ENCODE data around the gene RIMBP2.

RIMBP2 gene

DNA sequence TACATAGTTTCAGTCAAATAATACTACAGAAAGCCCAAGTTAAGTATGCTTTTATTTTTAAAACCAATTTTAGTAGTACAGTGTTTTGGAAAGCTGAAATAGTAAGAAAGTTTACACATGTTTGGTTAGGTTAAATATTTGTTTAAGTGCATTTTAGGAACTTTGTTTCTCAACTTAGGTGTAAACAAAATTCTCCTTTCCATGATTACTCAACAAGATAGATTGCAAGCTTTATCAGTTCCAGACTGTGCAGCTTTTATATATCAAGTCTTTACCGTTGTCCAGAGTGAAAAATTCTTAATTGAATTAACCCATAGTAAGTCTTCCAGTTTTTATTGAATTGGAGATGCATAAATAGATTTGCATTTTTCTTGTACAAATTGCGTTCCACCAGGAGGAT, 333.3 kb downstream of the RIMBP2 start:
- no peak for DNase-seq (ENCODE audit: low read depth)
- H3K4me3 ChIP-seq (ENCODE audit: control insufficient read depth, low read depth, low read length), result no peak overlapping the region
- TF ChIP-seq, protein P1, sequence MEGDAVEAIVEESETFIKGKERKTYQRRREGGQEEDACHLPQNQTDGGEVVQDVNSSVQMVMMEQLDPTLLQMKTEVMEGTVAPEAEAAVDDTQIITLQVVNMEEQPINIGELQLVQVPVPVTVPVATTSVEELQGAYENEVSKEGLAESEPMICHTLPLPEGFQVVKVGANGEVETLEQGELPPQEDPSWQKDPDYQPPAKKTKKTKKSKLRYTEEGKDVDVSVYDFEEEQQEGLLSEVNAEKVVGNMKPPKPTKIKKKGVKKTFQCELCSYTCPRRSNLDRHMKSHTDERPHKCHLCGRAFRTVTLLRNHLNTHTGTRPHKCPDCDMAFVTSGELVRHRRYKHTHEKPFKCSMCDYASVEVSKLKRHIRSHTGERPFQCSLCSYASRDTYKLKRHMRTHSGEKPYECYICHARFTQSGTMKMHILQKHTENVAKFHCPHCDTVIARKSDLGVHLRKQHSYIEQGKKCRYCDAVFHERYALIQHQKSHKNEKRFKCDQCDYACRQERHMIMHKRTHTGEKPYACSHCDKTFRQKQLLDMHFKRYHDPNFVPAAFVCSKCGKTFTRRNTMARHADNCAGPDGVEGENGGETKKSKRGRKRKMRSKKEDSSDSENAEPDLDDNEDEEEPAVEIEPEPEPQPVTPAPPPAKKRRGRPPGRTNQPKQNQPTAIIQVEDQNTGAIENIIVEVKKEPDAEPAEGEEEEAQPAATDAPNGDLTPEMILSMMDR (conservative IDR thresholded peaks at IDR 0.05; ENCODE audit: control insufficient read depth, insufficient read depth, low read depth, low read length), result no peak

DNA sequence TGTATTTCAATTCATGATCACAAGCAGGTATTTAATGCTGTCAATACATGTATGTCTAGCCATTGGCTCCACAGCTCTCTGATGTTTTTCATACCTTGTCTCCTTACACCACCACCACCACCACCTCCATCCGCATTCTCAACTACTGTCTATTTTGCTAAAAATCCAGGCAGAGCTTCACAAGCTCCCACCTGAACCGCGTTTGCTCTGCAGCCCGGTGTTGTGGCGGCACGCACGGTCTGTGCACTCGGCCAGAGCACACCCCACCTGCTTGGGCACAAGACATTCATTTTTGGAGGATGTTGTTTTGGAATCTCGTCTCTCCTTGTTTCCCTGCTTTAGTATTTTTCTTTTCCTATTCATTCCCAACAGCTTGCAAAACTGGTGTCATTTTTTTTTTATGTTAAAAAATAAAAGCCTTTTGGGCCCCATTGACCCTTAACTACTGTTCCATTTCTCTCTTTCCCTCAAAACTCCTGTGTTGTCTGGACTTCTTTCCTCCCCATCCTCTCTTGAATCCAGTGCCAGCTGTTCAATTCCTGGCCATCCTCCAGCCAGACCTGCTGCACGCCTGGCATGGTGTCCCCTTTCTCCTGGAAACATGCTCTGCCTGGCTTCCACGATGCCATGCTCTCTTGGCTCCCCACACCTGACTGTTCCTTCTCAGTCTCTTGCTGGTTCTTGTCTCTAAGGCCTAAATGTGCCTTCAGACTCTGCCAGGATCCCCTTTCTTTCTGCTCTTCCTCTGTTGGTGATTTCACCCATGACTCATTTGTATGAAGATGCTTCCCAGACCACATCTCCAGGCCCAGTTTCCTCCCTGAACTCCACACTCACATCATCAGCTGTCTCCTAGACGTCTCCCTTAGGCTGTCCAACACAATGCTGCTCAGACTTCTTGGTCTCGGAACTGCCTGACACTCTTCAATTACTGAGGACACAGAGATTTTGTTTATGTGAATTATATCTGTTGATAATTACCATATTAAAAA, 340.5 kb downstream of the RIMBP2 start:
- TF ChIP-seq, protein P1 (conservative IDR thresholded peaks at IDR 0.05; ENCODE audit: control insufficient read depth, insufficient read depth, low read depth, low read length), result no peak

DNA sequence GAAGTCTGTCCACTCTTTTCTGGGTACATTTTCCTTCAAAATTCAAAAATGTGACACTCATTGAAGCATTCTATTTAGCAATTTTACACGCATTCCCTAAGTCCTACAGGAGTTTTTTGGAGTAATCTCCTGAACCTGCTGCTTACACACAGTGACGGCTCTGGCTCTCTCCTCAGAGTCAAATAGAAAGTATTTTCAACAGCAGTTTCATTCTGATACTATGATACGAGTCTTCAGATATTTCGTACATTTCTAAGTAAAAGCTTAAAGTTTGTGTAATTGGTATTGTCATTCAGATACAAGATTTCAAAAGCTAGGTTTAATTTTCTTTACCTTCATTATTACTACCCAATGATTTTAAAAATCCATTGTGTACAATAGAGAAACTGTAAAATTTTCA, 342.0 kb downstream of the RIMBP2 start:
- DNase-seq (ENCODE audit: low read depth), result no peak
- no peak overlapping the region for H3K4me3 ChIP-seq (ENCODE audit: control insufficient read depth, low read depth, low read length)
- TF ChIP-seq, protein P1 (conservative IDR thresholded peaks at IDR 0.05; ENCODE audit: control insufficient read depth, insufficient read depth, low read depth, low read length), result no peak

More for the DNA sequence above, 340.5 kb downstream of the RIMBP2 start:
- no peak for DNase-seq (ENCODE audit: low read depth)
- H3K4me3 ChIP-seq (ENCODE audit: control insufficient read depth, low read depth, low read length), result no peak overlapping the region

DNA sequence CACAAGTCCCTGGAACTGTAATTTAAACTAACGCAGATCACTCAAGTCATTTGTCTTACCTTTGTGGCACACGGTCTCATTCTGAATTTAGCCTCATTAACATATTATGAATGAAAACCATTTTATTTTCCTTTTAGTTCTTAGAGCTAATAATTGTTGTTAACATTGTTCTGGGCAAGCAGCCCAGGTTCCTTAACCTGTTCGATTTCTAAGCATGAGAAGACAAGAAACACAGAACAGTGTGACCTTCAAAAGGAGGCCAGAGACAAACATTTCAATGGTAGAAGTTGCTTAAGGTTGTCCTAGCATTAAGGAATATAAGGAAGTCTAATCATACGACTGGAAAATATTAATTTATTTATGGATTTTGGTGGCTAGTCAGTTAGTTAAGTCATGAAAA, 343.2 kb downstream of the RIMBP2 start:
- DNase-seq (ENCODE audit: low read depth), result no peak
- H3K4me3 ChIP-seq (ENCODE audit: control insufficient read depth, low read depth, low read length), result no peak overlapping the region
- TF ChIP-seq, protein P1 (conservative IDR thresholded peaks at IDR 0.05; ENCODE audit: control insufficient read depth, insufficient read depth, low read depth, low read length), result no peak

DNA sequence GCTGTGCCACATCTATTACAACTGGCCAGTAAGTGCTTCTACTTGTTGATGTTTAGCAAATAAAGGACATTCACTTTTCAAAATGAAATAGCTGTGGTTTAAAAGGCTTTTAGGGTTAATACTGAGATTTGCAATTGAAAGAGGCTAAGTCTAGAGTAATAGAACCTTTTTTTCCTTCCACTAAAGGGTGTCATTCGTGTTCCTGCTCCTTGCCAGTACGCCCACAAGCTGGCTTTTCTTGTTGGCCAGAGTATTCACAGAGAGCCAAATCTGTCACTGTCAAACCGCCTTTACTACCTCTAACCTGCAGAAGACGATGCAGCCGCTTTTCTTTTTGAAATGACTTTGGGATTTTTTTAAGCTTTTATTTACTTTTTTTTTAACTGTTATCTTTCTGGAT, 344.8 kb downstream of the RIMBP2 start:
- DNase-seq (ENCODE audit: low read depth), result no peak
- no peak overlapping the region for H3K4me3 ChIP-seq (ENCODE audit: control insufficient read depth, low read depth, low read length)
- TF ChIP-seq, protein P1 (conservative IDR thresholded peaks at IDR 0.05; ENCODE audit: control insufficient read depth, insufficient read depth, low read depth, low read length), result no peak

DNA sequence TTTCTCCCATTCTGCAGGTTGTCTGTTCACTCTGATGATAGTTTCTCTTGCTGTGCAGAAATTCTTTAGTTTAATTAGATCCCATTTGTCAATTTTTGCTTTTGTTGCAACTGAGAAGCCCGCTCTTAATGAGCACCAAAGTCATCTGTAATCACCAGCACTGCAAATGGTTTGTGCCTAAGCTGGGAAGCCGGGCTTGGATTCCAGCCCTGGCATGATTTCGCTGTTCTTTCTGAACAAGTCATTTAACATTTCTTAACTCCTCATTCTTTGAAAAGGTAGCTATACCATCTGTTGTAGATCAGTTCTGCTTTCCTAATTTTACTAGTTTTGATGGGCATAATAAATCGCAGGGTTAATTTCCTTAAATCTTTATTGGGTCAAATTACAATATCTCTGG, 346.3 kb downstream of the RIMBP2 start:
- H3K4me3 ChIP-seq (ENCODE audit: control insufficient read depth, low read depth, low read length), result no peak overlapping the region
- TF ChIP-seq, protein P1 (conservative IDR thresholded peaks at IDR 0.05; ENCODE audit: control insufficient read depth, insufficient read depth, low read depth, low read length), result no peak
- DNase-seq (ENCODE audit: low read depth), result no peak

Data from fibroblast of mammary gland (primary cell).